ENCODE measurements around the gene SLC25A28.

SLC25A28 gene

GRCh38 chr10:99593312-99593711 lies 26.9 kb downstream of the SLC25A28 start:
- TF ChIP-seq POLR2A (IDR thresholded peaks at IDR 0.05; ENCODE audit: low read depth, low read length): no peak
- FAIRE-seq (no peak), DNase-seq (ENCODE audit: insufficient read length, low spot score) (no peak)

- DNase-seq (ENCODE audit: insufficient read length, low spot score): no peak
- FAIRE-seq: no peak
- no peak for TF ChIP-seq POLR2A (IDR thresholded peaks at IDR 0.05; ENCODE audit: low read depth, low read length)
These were observed 29.4 kb downstream of the SLC25A28 start for GRCh38 chr10:99590799-99591198.

GRCh38 chr10:99583687-99584086 lies 36.6 kb downstream of the SLC25A28 start:
- no peak for DNase-seq (ENCODE audit: insufficient read length, low spot score)
- TF ChIP-seq POLR2A (IDR thresholded peaks at IDR 0.05; ENCODE audit: low read depth, low read length): no peak
- no peak for FAIRE-seq

- FAIRE-seq (no peak), DNase-seq (ENCODE audit: insufficient read length, low spot score) (no peak)
- TF ChIP-seq POLR2A (IDR thresholded peaks at IDR 0.05; ENCODE audit: low read depth, low read length): no peak
These were observed 37.9 kb downstream of the SLC25A28 start for GRCh38 chr10:99582255-99582770.

GRCh38 chr10:99579971-99580370 lies 40.3 kb downstream of the SLC25A28 start:
- FAIRE-seq (no peak), DNase-seq (ENCODE audit: insufficient read length, low spot score) (no peak)
- no peak for TF ChIP-seq POLR2A (IDR thresholded peaks at IDR 0.05; ENCODE audit: low read depth, low read length)

GRCh38 chr10:99573790-99574189 lies 46.4 kb downstream of the SLC25A28 start:
- DNase-seq (ENCODE audit: insufficient read length, low spot score) (no peak), FAIRE-seq (no peak)
- no peak for TF ChIP-seq POLR2A (IDR thresholded peaks at IDR 0.05; ENCODE audit: low read depth, low read length)

- TF ChIP-seq POLR2A (IDR thresholded peaks at IDR 0.05; ENCODE audit: low read depth, low read length): no peak
- DNase-seq (ENCODE audit: insufficient read length, low spot score) (no peak), FAIRE-seq (no peak)
These were observed 48.4 kb downstream of the SLC25A28 start for GRCh38 chr10:99571816-99572215.

GRCh38 chr10:99569961-99570360 lies 50.3 kb downstream of the SLC25A28 start:
- TF ChIP-seq POLR2A (IDR thresholded peaks at IDR 0.05; ENCODE audit: low read depth, low read length): no peak
- no peak for DNase-seq (ENCODE audit: insufficient read length, low spot score)
- FAIRE-seq: no peak

- DNase-seq (ENCODE audit: insufficient read length, low spot score) (no peak), FAIRE-seq (no peak)
- no peak for TF ChIP-seq POLR2A (IDR thresholded peaks at IDR 0.05; ENCODE audit: low read depth, low read length)
These were observed 50.8 kb downstream of the SLC25A28 start for GRCh38 chr10:99569253-99569939.

- no peak for DNase-seq (ENCODE audit: insufficient read length, low spot score)
- no peak for TF ChIP-seq POLR2A (IDR thresholded peaks at IDR 0.05; ENCODE audit: low read depth, low read length)
- no peak for FAIRE-seq
These were observed 55.1 kb downstream of the SLC25A28 start for GRCh38 chr10:99565166-99565565.

GRCh38 chr10:99564361-99564760 lies 55.9 kb downstream of the SLC25A28 start:
- FAIRE-seq (no peak), DNase-seq (ENCODE audit: insufficient read length, low spot score) (no peak)
- no peak for TF ChIP-seq POLR2A (IDR thresholded peaks at IDR 0.05; ENCODE audit: low read depth, low read length)

- no peak for DNase-seq (ENCODE audit: insufficient read length, low spot score)
- no peak for FAIRE-seq
- TF ChIP-seq POLR2A (IDR thresholded peaks at IDR 0.05; ENCODE audit: low read depth, low read length): no peak
These were observed 57.6 kb downstream of the SLC25A28 start for GRCh38 chr10:99562631-99563030.

Data from H54 (cell line).